HepG2 (cell line): ENCODE results near the gene SYT10. TPM values are rescaled to one million over a fixed set of nuclear protein-coding genes. Genes with fewer than 3 reads are reported as not detected.

Experiments
- ATAC-seq: fragments of 200-7000 bp; cut with Tn5 transposase; 3 replicates; pipeline ENCODE4 v1.9.1; 2020; ENCODE audit warnings: mild to moderate bottlenecking, moderate library complexity
- BruUV-seq: library from RNA; stranded (reverse); fragments of 400-500 nt; replicated peaks from 2 replicates; lab custom pipeline; 2021; lab: Mats Ljungman, UMichigan
- CTCF ChIA-PET: fragments of 300-600 bp; formaldehyde crosslinking; extraction: SDS; loops from one replicate; lab custom pipeline; 2021; ENCODE audit warnings: low total read pairs, inconsistent platforms, low intra/inter-chr PET ratio; lab: Yijun Ruan, JAX
- POLR2A ChIA-PET: fragments of 350-600 bp; sonication (Branson Sonifier 250); formaldehyde crosslinking; loops from one replicate; lab custom pipeline; 2020; ENCODE audit warnings: antibody characterized with exemption, inconsistent platforms; lab: Yijun Ruan, JAX
- DNase-seq: peaks from one replicate; pipeline ENCODE4 v3.0.0-alpha.2; 2015; ENCODE audit warnings: low spot score
- FAIRE-seq: peaks from 3 replicates; lab custom pipeline; 2011; peaks lifted over from hg19 to GRCh38; lab: Jason Lieb, UNC
- H2AFZ ChIP-seq: one replicate; pipeline ENCODE4 v1.6.1; 2011; ENCODE audit warnings: low read length, inconsistent platforms
- H3K27ac ChIP-seq: fragments of 300-600 bp; 3 replicates; pipeline ENCODE4 v1.8.0; 2011; ENCODE audit warnings: mixed run types, mild to moderate bottlenecking, mixed read lengths, low read length, inconsistent platforms; ENCODE audit not compliant: insufficient read depth; ENCODE audit errors: extremely low read length
- H3K27me3 ChIP-seq, 2 experiments: fragments of 200-600 bp in 1 of 2; 2 replicates in 1 of 2; 3 replicates in 1 of 2; pipeline versions ENCODE4 v1.6.0 to v1.8.0; 2011; ENCODE audit warnings: low read length in 2 of 2, mild to moderate bottlenecking in 2 of 2, moderate library complexity in 2 of 2, inconsistent platforms in 1 of 2; ENCODE audit not compliant: insufficient read depth in 2 of 2, control insufficient read depth in 1 of 2
- H3K36me3 ChIP-seq, 2 experiments: fragments of 200-600 bp in 1 of 2; replicated peaks in 1 of 2; 2 replicates in 1 of 2; 3 replicates in 1 of 2; pipeline versions ENCODE4 v1.5.1 to v1.8.0; 2011; ENCODE audit warnings: low read length in 2 of 2, inconsistent platforms in 1 of 2; ENCODE audit not compliant: insufficient read depth in 2 of 2, control insufficient read depth in 1 of 2
- H3K4me1 ChIP-seq: 2 replicates; pipeline ENCODE4 v1.5.1; 2012; ENCODE audit warnings: low read length, inconsistent platforms; ENCODE audit not compliant: insufficient read depth
- H3K4me2 ChIP-seq: 2 replicates; pipeline ENCODE4 v1.6.0; 2011; ENCODE audit warnings: low read depth, low read length, inconsistent platforms
- H3K4me3 ChIP-seq, 3 experiments: fragments of 200-600 bp in 1 of 3; sonication (generic), shearing (Covaris generic) in 1 of 3; replicated peaks in 1 of 3; 2 replicates each; pipeline ENCODE4 v1.5.1; 2011 to 2016; ENCODE audit warnings: low read length in 3 of 3, inconsistent platforms in 2 of 3, low read depth in 2 of 3, mild to moderate bottlenecking in 2 of 3, control low read depth in 1 of 3, mixed read lengths in 1 of 3; ENCODE audit not compliant: insufficient read depth in 1 of 3
- H3K79me2 ChIP-seq: one replicate; pipeline ENCODE4 v1.6.1; 2011; ENCODE audit warnings: low read length, inconsistent platforms; ENCODE audit not compliant: insufficient read depth
- H3K9ac ChIP-seq: 2 replicates; pipeline ENCODE4 v1.6.0; 2011; ENCODE audit warnings: mild to moderate bottlenecking, low read depth, low read length, inconsistent platforms; ENCODE audit not compliant: insufficient read depth
- H3K9me3 ChIP-seq: 2 replicates; pipeline ENCODE4 v1.5.1; 2012; ENCODE audit warnings: mild to moderate bottlenecking, low read length
- H4K20me1 ChIP-seq: 2 replicates; pipeline ENCODE4 v1.6.0; 2011; ENCODE audit warnings: inconsistent platforms, mild to moderate bottlenecking, low read length, moderate library complexity; ENCODE audit not compliant: insufficient read depth
- ARNT ChIP-seq: fragments of 450-650 bp; IDR thresholded peaks from 2 replicates; pipeline ENCODE4 v1.6.1; 2017
- CEBPG ChIP-seq: IDR thresholded peaks from 2 replicates; pipeline ENCODE4 v1.6.1; 2016
- CEBPZ ChIP-seq: IDR thresholded peaks from 2 replicates; pipeline ENCODE4 v1.6.1; 2012; ENCODE audit warnings: low read length, improper control_type of control experiment
- GPN1 ChIP-seq: sonication (generic); formaldehyde crosslinking; IDR thresholded peaks from 2 replicates; pipeline ENCODE4 v1.5.1; 2020; ENCODE audit warnings: missing genetic modification reagents, borderline replicate concordance
- ISL2 ChIP-seq: sonication (generic); formaldehyde crosslinking; IDR thresholded peaks from 2 replicates; pipeline ENCODE4 v1.5.0; 2020; ENCODE audit warnings: missing genetic modification reagents
- KDM2A ChIP-seq: sonication (generic); formaldehyde crosslinking; IDR thresholded peaks from 2 replicates; pipeline ENCODE4 v1.4.0; 2020; ENCODE audit warnings: low read depth, missing genetic modification reagents, borderline replicate concordance
- KDM5A ChIP-seq: fragments of 200-600 bp; sonication (generic); IDR thresholded peaks from 2 replicates; pipeline ENCODE4 v1.7.0; 2018; ENCODE audit warnings: antibody characterized with exemption, mild to moderate bottlenecking, low read length, borderline replicate concordance
- MBNL3 ChIP-seq: fragments of 250-450 bp; sonication (Bioruptor Pico); conservative IDR thresholded peaks from 2 replicates; pipeline ENCODE4 v1.8.0; 2022; ENCODE audit warnings: mild to moderate bottlenecking, inconsistent platforms
- TRIM24 ChIP-seq: sonication (generic); formaldehyde crosslinking; IDR thresholded peaks from 2 replicates; pipeline ENCODE4 v1.8.0; 2022; ENCODE audit warnings: mild to moderate bottlenecking, missing genetic modification reagents
- U2AF1 ChIP-seq: fragments of 200-400 bp; formaldehyde crosslinking; optimal IDR thresholded peaks from 2 replicates; pipeline ENCODE3; 2017; ENCODE audit warnings: mild to moderate bottlenecking, low read depth, low read length
- ZNF121 ChIP-seq: sonication (generic); formaldehyde crosslinking; IDR thresholded peaks from 2 replicates; pipeline ENCODE4 v1.5.0; 2020; ENCODE audit warnings: mild to moderate bottlenecking, missing genetic modification reagents
- ZNF235 ChIP-seq: sonication (generic); formaldehyde crosslinking; IDR thresholded peaks from 2 replicates; pipeline ENCODE4 v1.8.1; 2023; ENCODE audit warnings: mild to moderate bottlenecking, missing genetic modification reagents, borderline replicate concordance
- ZNF615 ChIP-seq: sonication (generic); formaldehyde crosslinking; IDR thresholded peaks from 2 replicates; pipeline ENCODE4 v1.5.0; 2020; ENCODE audit warnings: mild to moderate bottlenecking, missing genetic modification reagents, borderline replicate concordance
- ZNF660 ChIP-seq: sonication (generic); formaldehyde crosslinking; IDR thresholded peaks from 2 replicates; pipeline ENCODE4 v1.5.1; 2020; ENCODE audit warnings: mild to moderate bottlenecking, low read depth, missing genetic modification reagents, borderline replicate concordance
- ZNF746 ChIP-seq: sonication (generic); formaldehyde crosslinking; IDR thresholded peaks from 2 replicates; pipeline ENCODE4 v1.8.0; 2022; ENCODE audit warnings: mild to moderate bottlenecking, missing genetic modification reagents
- ZSCAN12 ChIP-seq: sonication (generic); formaldehyde crosslinking; IDR thresholded peaks from 2 replicates; pipeline ENCODE4 v1.9.0; 2021; ENCODE audit warnings: mild to moderate bottlenecking, missing genetic modification reagents
- ZSCAN20 ChIP-seq: sonication (generic); formaldehyde crosslinking; IDR thresholded peaks from 2 replicates; pipeline ENCODE4 v1.4.0; 2020; ENCODE audit warnings: missing genetic modification reagents, mild to moderate bottlenecking, borderline replicate concordance
- WGBS: methylation state at CpG from one replicate; pipeline ENCODE4 v1.1.6; 2017; ENCODE audit warnings: low lambda C conversion rate; 5-methylcytosine and 5-hydroxymethylcytosine counted together
- in situ Hi-C: cut with HindIII; loops from 2 replicates; pipeline ENCODE4 v1.10.0; 2017; ENCODE audit warnings: low pct_unique_long_range_greater_than_20kb; ENCODE audit not compliant: extremely low pct_ligation_motif_present
- intact Hi-C: fragments of 100-400 bp; cut with micrococcal nuclease; formaldehyde crosslinking; loops from one replicate; pipeline ENCODE4 v1.10.0; 2022; ENCODE audit not compliant: unreplicated experiment
- polyA plus RNA-seq, 8 experiments: library from polyadenylated mRNA; depleted of rRNA in 3 of 8; stranded (reverse) in 7 of 8; unstranded in 1 of 8; fragments of >200 nt; fragmentation: Illumina TruSeq in 4 of 8; extraction: Trizol in 4 of 8; gene quantifications; 2 replicates each; pipeline versions ENCODE4 v1.2.1 to v1.2.3, GENCODE V29; 2011 to 2016; ENCODE audit warnings: low read depth in 4 of 8, missing spikeins in 1 of 8, mixed read lengths in 1 of 8; ENCODE audit not compliant: insufficient read depth in 1 of 8
- total RNA-seq, 5 experiments: library from RNA; depleted of rRNA; stranded (reverse); fragments of >200 nt; fragmentation: Illumina TruSeq; extraction: Trizol; gene quantifications; 2 replicates each; pipeline ENCODE4 v1.2.3, GENCODE V29; 2016; ENCODE audit warnings: low read depth in 1 of 5

SYT10 gene
- total and polyA plus RNA-seq, 2 of the 13 experiments (the other 11 are each of a cell fraction or from before 2014, with no cell fraction given): not detected

DNA sequence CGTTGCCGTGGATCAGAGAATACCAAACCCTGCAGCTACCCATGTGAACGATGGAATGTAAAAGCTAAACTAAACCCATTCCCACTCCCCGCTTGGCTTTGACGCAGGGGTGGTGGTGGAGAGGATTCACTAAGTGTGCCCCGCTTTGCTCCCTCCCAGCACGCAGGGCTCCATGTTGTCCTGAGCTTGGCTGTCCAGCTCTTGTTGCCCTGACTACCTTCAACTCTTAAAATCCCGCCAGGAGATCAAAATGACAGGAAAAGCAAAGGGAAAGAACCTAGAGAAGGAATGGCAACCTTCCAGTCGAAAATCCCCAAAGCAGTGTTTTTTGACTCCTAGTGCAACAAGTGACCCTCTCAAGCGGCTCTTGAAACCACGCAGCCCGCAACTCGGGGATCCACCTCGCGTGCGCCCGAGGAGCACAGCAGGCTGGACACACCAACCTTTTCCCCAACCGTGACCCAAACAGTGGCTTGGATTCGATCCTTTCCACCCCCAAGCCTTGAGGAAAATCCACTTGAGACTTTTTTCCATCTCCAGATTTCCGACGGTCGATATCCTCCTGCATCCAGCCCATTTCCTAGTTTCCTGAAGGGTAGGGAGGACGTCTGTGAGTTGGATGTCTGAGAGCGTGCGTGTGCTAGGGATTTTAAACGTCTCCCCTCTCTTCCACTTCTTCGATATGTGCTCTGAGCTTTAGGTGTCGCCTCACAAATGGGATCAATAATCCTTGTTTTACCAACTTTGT is 1.4 kb downstream of the SYT10 start:
- H3K4me3 ChIP-seq: no peak overlapping the region
- intact Hi-C loops: no loop called here
- H4K20me1 ChIP-seq: no peaks in the 10 kb centered on the region
- in situ Hi-C loops: no loop called here
- FAIRE-seq (no peak), DNase-seq (no peak)
- H3K9ac ChIP-seq: no peak overlapping the region
- no peak overlapping the region for H3K4me2 ChIP-seq
- no peak overlapping the region for H3K27ac ChIP-seq
- H3K4me1 ChIP-seq: no peaks in the 10 kb centered on the region
- WGBS: 38% methylated on average over 23 of the region's 28 CpGs
- no peaks in the 10 kb centered on the region for H3K79me2 ChIP-seq
- H3K27me3 ChIP-seq: no peaks in the 10 kb centered on the region; a peak in 1 of 5 replicates
- CTCF ChIA-PET: no interaction called here
- POLR2A ChIA-PET: no interaction called here
- no peak overlapping the region for H2AFZ ChIP-seq
- no peaks in the 10 kb centered on the region for H3K36me3 ChIP-seq
- BruUV-seq: no TSS peak
- no peak for TF ChIP-seq ZSCAN12 (CRISPR knock-in tag)
- TF ChIP-seq ZNF121 (CRISPR knock-in tag): no peak
- no peak for TF ChIP-seq ZNF615 (CRISPR knock-in tag)
- no peak for TF ChIP-seq ZNF235 (CRISPR knock-in tag)
- TF ChIP-seq, all 625 proteins: peak for 0
- no peak for ATAC-seq
- H3K9me3 ChIP-seq: no peaks in the 10 kb centered on the region

DNA sequence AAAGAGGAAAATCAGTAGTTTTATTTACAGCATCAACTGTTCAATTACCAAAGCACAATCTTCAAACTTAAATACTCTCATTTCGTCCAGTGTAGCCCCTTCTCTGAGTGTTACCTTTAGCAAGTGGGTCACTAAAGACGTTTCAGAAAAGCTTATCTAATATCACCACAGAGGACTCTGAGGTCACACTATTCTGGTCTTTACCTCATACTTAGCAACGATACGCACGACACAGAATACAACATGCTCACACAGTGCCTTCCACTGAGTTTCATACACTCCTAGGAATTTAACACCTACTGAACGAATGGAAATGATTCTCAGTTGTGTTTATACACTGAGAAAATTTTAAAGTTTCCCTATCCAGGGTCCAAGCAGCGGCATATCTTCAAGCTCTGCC is 2.0 kb downstream of the SYT10 start:
- no peak overlapping the region for H3K4me3 ChIP-seq
- H3K27ac ChIP-seq: no peak overlapping the region
- ATAC-seq: no peak
- no peak overlapping the region for H3K9ac ChIP-seq
- ChIA-PET CTCF (no interaction called here), POLR2A (no interaction called here)
- in situ Hi-C loops: no loop called here
- WGBS: 29% methylated on average over 7 of the region's 7 CpGs
- H3K4me2 ChIP-seq: no peak overlapping the region
- H3K36me3 ChIP-seq: no peaks in the 10 kb centered on the region
- H3K27me3 ChIP-seq: no peaks in the 10 kb centered on the region; a peak in 1 of 5 replicates
- H3K79me2 ChIP-seq: no peaks in the 10 kb centered on the region
- FAIRE-seq: no peak
- no TSS peak for BruUV-seq
- no peaks in the 10 kb centered on the region for H4K20me1 ChIP-seq
- H3K4me1 ChIP-seq: no peaks in the 10 kb centered on the region
- no peak overlapping the region for H2AFZ ChIP-seq
- DNase-seq: no peak
- H3K9me3 ChIP-seq: no peaks in the 10 kb centered on the region
- intact Hi-C loops: no loop called here
- TF ChIP-seq ZNF660 (CRISPR knock-in tag) (no peak), TRIM24 (CRISPR knock-in tag) (no peak), ZNF746 (CRISPR knock-in tag) (no peak), GPN1 (CRISPR knock-in tag) (no peak), KDM2A (CRISPR knock-in tag) (no peak), CEBPG (no peak), ZSCAN20 (CRISPR knock-in tag) (no peak), ARNT (no peak), CEBPZ (no peak), MBNL3 (no peak), ISL2 (CRISPR knock-in tag) (no peak), KDM5A (no peak), U2AF1 (no peak)
